Activated T-cell treated with anti-CD3 and anti-CD28 coated beads for 4 hours (primary cell): ENCODE data around the gene POTEM.
"Not testable (repeated sequence)": the region's sequence is repeated elsewhere in the genome, so short reads cannot be mapped to it uniquely, and the experiment has no call there.

Experiments
- DNase-seq: peaks from one replicate; pipeline ENCODE4 v3.0.0-alpha.2; 2020

The POTEM gene

GRCh38 chr14:18967134-18967533 lies at the start of gene POTEM:
TSS of gene POTEM (plus strand) at chr14:18967434. CDS start at chr14:18967486, 52 bp downstream.
- not testable (repeated sequence) for DNase-seq

- not testable (repeated sequence) for DNase-seq
Measured at GRCh38 chr14:18918345-18918744, 48.9 kb upstream of the POTEM start.

GRCh38 chr14:18920052-18920451 lies 47.2 kb upstream of the POTEM start:
- not testable (repeated sequence) for DNase-seq

- DNase-seq, result not testable (repeated sequence)
Measured at GRCh38 chr14:18921055-18921701, 46.1 kb upstream of the POTEM start.

- not testable (repeated sequence) for DNase-seq
Measured at GRCh38 chr14:18936848-18937247, 30.4 kb upstream of the POTEM start.

GRCh38 chr14:18938733-18939132 lies 28.5 kb upstream of the POTEM start:
- DNase-seq, result not testable (repeated sequence)

GRCh38 chr14:18949939-18950338 lies 17.3 kb upstream of the POTEM start:
- not testable (repeated sequence) for DNase-seq

- not testable (repeated sequence) for DNase-seq
Measured at GRCh38 chr14:18953085-18953484, 14.1 kb upstream of the POTEM start.

- DNase-seq, result not testable (repeated sequence)
Measured at GRCh38 chr14:18955816-18956215, 11.4 kb upstream of the POTEM start.

- DNase-seq, result not testable (repeated sequence)
Measured at GRCh38 chr14:18961576-18961975, 5.7 kb upstream of the POTEM start.

- DNase-seq, result not testable (repeated sequence)
Measured at GRCh38 chr14:18962143-18962542, 5.1 kb upstream of the POTEM start.

GRCh38 chr14:18963276-18963675 lies 4.0 kb upstream of the POTEM start:
- DNase-seq, result not testable (repeated sequence)

GRCh38 chr14:18964878-18965277 lies 2.4 kb upstream of the POTEM start:
- not testable (repeated sequence) for DNase-seq

GRCh38 chr14:19002566-19002965 lies 35.3 kb downstream of the POTEM start:
- not testable (repeated sequence) for DNase-seq

GRCh38 chr14:19006490-19006889 lies 39.3 kb downstream of the POTEM start:
- not testable (repeated sequence) for DNase-seq

GRCh38 chr14:19007678-19008077 lies 40.4 kb downstream of the POTEM start:
- not testable (repeated sequence) for DNase-seq

- DNase-seq, result not testable (repeated sequence)
Measured at GRCh38 chr14:19011029-19011428, 43.8 kb downstream of the POTEM start.

- not testable (repeated sequence) for DNase-seq
Measured at GRCh38 chr14:19011703-19012102, 44.5 kb downstream of the POTEM start.

GRCh38 chr14:19015185-19015584 lies 48.0 kb downstream of the POTEM start:
- not testable (repeated sequence) for DNase-seq

- not testable (repeated sequence) for DNase-seq
Measured at GRCh38 chr14:19025080-19025589, 57.9 kb downstream of the POTEM start.

GRCh38 chr14:19026649-19027351 lies 59.6 kb downstream of the POTEM start:
- not testable (repeated sequence) for DNase-seq

- DNase-seq, result not testable (repeated sequence)
Measured at GRCh38 chr14:19027895-19028294, 60.7 kb downstream of the POTEM start.

GRCh38 chr14:19036811-19037382 lies 69.7 kb downstream of the POTEM start:
- DNase-seq, result not testable (repeated sequence)
